HG03442 (cell line): Measurements from ENCODE around the gene TEX10.

ENCODE experiments used
- ATAC-seq: cut with Tn5 transposase; IDR thresholded peaks from one replicate; pipeline ENCODE4 v1.9.1; 2021; ENCODE audit warnings: mild to moderate bottlenecking, moderate library complexity; ENCODE audit not compliant: unreplicated experiment

TEX10 gene

DNA sequence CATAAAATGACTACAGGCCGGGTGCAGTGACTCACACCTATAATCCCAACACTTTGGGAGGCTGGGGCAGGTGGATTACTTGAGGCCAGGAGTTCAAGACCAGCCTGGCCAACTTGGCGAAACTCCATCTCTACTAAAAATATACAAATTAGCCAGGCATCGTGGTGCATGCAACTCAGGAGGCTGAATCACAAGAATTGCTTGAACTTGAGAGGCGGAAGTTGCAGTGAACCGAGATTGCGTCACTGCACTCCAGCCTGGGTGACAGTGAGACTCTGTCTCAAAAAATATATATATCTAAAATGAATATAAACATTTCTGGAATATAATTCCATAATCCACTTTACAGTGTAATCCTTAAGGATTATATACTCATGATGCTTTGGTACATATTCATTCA is 66.5 kb downstream of the TEX10 start:
- no peak for ATAC-seq

GRCh38 chr9:100285601-100286000 is 67.1 kb downstream of the TEX10 start:
- no peak for ATAC-seq

- no peak for ATAC-seq
These were observed 67.7 kb downstream of the TEX10 start for GRCh38 chr9:100285080-100285479.

- no peak for ATAC-seq
These were observed 68.5 kb downstream of the TEX10 start for GRCh38 chr9:100284247-100284646.

DNA sequence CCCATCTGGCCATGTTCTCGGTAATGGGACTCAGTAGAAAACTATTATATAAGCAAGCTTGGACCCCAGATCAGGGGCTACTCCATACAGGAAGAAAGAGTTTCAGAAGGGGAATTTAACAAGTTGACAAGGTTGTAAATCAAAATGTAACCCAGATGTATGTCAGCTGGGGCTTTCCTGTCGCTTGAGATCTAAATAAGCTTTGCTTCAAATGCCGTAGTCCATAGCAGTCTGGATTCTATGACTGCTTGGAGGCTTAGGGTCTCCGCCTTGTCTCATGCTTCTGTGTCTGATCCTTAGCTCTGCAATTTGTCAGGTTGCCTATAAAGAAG is 70.4 kb downstream of the TEX10 start:
- ATAC-seq, result no peak

DNA sequence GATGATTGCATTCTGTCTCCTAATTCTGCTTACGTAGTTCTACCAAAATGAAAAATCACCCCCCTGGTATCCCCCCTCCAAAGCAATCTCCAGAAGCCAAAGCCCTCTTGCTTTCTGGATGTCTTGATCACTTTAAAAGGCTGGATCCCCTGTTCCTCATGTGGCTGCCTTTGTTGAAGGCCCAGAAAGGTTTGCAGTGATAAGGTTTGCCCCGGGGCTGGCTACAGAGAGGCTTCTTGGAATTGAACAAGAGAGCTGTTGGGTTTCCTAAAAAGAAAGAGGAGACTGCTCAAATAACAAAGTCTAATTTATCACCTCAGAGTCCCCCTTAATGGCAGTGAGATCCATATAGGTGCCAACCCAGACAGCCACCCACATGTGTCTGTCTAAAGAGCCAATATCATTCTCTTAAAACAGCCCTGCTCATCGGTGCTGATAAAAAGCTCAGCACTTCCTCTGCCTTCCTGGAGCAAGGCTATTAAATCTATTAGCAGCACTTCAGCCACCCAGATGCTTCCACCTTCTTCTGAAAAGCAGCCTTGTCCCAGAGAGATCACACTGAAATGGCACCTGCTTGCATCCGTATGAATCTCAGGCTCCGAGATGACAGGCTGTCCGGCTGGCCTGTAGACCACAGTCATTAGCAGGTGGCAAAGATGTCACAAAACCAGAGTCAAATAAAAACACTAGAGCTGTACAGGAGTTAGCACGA is 70.9 kb downstream of the TEX10 start:
- ATAC-seq, result no peak

DNA sequence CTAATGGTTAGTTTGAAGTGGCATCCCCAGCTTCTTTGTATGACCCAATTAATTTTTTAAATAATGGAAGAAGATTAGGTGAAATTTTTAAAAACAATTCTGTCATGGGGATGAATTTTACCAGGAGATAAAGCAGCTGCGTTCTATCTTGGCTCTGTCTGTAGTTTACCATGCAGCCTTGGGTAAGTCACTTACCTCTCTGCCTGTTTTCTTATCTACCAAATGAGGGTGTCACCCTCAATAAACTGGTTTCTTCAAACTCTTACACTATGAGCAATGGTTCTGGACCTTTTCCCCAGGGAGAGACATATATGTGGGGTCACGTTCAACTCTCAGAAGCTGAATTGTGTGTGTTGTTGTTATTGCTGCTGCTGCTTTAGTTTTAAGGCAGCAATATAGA is 71.7 kb downstream of the TEX10 start:
- ATAC-seq, result no peak

GRCh38 chr9:100277166-100277979 is 75.4 kb downstream of the TEX10 start:
- no peak for ATAC-seq

- ATAC-seq, result no peak
These were observed 83.1 kb downstream of the TEX10 start for GRCh38 chr9:100269656-100270055.

- no peak for ATAC-seq
These were observed 84.5 kb downstream of the TEX10 start for GRCh38 chr9:100268271-100268670.

- no peak for ATAC-seq
These were observed 85.5 kb downstream of the TEX10 start for GRCh38 chr9:100267211-100267610.
